AG04449 (cell line): ENCODE data around the gene ABLIM1.

ENCODE experiments used
- CTCF ChIA-PET: fragments of 350-600 bp; formaldehyde crosslinking; extraction: SDS; loops from one replicate; lab custom pipeline; 2021; ENCODE audit warnings: antibody characterized with exemption; lab: Yijun Ruan, JAX
- POLR2A ChIA-PET: fragments of 400-600, 350-600 bp; formaldehyde crosslinking; extraction: SDS; loops from one replicate; lab custom pipeline; 2020; ENCODE audit warnings: antibody characterized with exemption, inconsistent platforms; lab: Yijun Ruan, JAX
- DNase-seq: peaks from one replicate; pipeline ENCODE4 v3.0.0-alpha.2; 2010; ENCODE audit warnings: low read depth, low spot score
- H3K4me3 ChIP-seq: 2 replicates; pipeline ENCODE4 v1.5.1; 2011; ENCODE audit warnings: low read depth, mild to moderate bottlenecking, control low read depth, low read length
- CTCF ChIP-seq: IDR thresholded peaks from one replicate; pipeline ENCODE4 v1.5.1; 2011; ENCODE audit warnings: mild to moderate bottlenecking, moderate library complexity, low read length, control low read depth, inconsistent platforms; ENCODE audit not compliant: insufficient read depth; ENCODE audit errors: missing control alignments

ABLIM1 gene

DNA sequence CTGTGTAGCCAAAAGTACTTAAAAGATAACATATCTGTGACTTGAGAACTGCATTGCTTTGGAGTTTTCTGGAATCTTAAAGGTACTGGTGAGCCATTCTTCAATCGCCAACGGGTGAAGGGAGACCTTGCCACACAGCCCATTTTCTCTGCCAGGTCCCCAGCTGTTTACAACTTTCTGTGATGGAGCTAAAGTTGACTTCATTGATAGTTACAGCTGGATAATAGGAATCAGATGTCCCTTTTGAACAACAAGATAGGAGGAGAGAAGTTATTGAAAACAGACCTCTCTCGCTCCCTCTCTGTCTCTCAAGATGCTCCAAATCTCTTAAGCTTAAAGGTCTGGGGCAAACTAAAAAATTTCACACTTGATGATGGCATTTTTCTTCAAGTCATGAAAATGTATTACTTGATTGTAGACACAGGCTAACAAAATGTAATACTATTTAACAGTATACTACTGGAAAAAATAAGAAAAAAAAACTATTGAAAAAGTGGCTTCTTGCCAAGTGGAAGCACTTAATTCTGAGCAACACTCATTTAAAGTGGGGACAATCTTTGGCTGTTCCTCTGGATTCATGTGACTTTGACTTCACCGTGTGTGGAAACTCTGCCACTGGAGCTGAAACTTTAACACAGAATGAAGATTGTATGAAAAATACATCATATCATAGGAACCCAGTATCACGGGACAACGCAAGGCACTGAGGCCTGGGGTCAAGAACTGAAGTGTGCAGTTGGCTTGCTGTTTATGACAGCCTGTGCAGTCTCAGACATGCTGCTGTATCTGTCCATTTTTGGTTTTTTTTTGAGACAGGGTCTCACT lies 175.4 kb downstream of the ABLIM1 start:
- TF ChIP-seq CTCF = no peak
- ChIA-PET POLR2A (interaction anchor here (0.5 to 0.7 kb wide), 2 partner anchors 339 to 1981 kb away, joined by 3 read pairs; partner anchors contain the start of gene FHIP2A), CTCF (interaction anchor here (0.6 to 4.6 kb wide), 4 partner anchors 10 to 211 kb away, joined by 3 to 41 read pairs (median 6); no protein-coding TSS in a partner anchor)
- H3K4me3 ChIP-seq = no peak overlapping the region
- DNase-seq = no peak

GRCh38 chr10:114481055-114481454 lies 177.0 kb downstream of the ABLIM1 start:
- POLR2A ChIA-PET = no interaction called here
- no peak for TF ChIP-seq CTCF
- no peak for DNase-seq
- no peak overlapping the region for H3K4me3 ChIP-seq
- CTCF ChIA-PET = interaction anchor here (4.6 kb wide), 1 partner anchor 11 kb away, joined by 41 read pairs; no protein-coding TSS in a partner anchor

GRCh38 chr10:114479836-114480235 lies 178.2 kb downstream of the ABLIM1 start:
- TF ChIP-seq CTCF = no peak
- CTCF ChIA-PET = interaction anchor here (0.7 to 4.6 kb wide), 2 partner anchors 10 to 342 kb away, joined by 3 to 41 read pairs; partner anchors contain the start of gene FHIP2A
- POLR2A ChIA-PET = no interaction called here
- no peak overlapping the region for H3K4me3 ChIP-seq
- DNase-seq = no peak

DNA sequence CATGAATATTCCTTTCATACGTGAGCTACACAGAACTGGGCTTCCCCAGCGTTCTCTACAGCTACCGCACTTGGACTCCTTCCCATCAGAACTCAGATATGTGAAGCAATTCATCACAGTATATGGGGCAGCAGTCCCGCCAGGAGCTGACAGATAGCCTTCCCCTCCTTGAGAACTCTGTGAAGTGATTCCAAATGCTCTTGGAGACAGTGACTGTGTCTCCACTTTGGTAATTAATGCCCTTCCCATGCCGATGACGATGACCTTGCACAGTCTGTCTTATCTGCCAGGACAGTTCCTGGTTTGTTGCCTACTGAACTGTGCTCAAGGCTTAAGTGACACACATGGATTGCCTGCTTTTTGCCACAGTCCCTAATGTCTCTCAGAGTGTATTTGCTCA lies 178.8 kb downstream of the ABLIM1 start:
- ChIA-PET CTCF (interaction anchor here (0.7 to 4.6 kb wide), 2 partner anchors 9 to 343 kb away, joined by 3 to 41 read pairs; partner anchors contain the start of gene FHIP2A), POLR2A (no interaction called here)
- TF ChIP-seq CTCF = no peak
- no peak for DNase-seq
- H3K4me3 ChIP-seq = no peak overlapping the region

GRCh38 chr10:114478281-114478680 lies 179.8 kb downstream of the ABLIM1 start:
- no peak overlapping the region for H3K4me3 ChIP-seq
- ChIA-PET POLR2A (no interaction called here), CTCF (interaction anchor here (4.6 kb wide), 1 partner anchor 8 kb away, joined by 41 read pairs; no protein-coding TSS in a partner anchor)
- DNase-seq = no peak
- TF ChIP-seq CTCF = no peak

- DNase-seq = no peak
- POLR2A ChIA-PET = no interaction called here
- CTCF ChIA-PET = interaction anchor here (1.0 to 1.4 kb wide), 3 partner anchors 10 to 653 kb away, joined by 3 to 5 read pairs (median 4); partner anchors contain the start of gene FHIP2A
- TF ChIP-seq CTCF = no peak
- H3K4me3 ChIP-seq = no peak overlapping the region
Measured at GRCh38 chr10:114477285-114477684, 180.8 kb downstream of the ABLIM1 start.
